ENCODE results near the gene RNF207. TPM values are rescaled to one million over a fixed set of nuclear protein-coding genes. Genes with fewer than 3 reads are reported as not detected.

Gene RNF207
- total and polyA plus RNA-seq, 4 donors, result 8.0 to 14.4 (median 12.3) TPM

GRCh38 chr1:6260433-6260934, 54.6 kb downstream of the RNF207 start:
- TF ChIP-seq CTCF (IDR thresholded peaks at IDR 0.05; ENCODE audit: control extremely low read depth, extremely low read depth), result no peak
- peaks cover 0 to 4% (median 0%) of the 10 kb centered on the region in 3 donors for H3K27me3 ChIP-seq (ENCODE audit: control insufficient read depth in 3 of 3, insufficient read depth in 3 of 3, low read length in 2 of 3)
- H3K4me3 ChIP-seq, result peak overlapping the region; percentile 45
- no peak for ATAC-seq (ENCODE audit: insufficient read depth, low FRiP score)
- H3K36me3 ChIP-seq (ENCODE audit: control insufficient read depth in 4 of 4, insufficient read depth in 4 of 4, low read length in 4 of 4), result no peaks in the 10 kb centered on the region
- H3K4me1 ChIP-seq (ENCODE audit: control insufficient read depth in 5 of 5, insufficient read depth in 5 of 5, low read length in 5 of 5), result peaks cover 0 to 49% (median 32%) of the 10 kb centered on the region in 5 donors
- WGBS, 2 donors, result 0% methylated on average over 30 to 61 of the region's 61 CpGs
- H3K9me3 ChIP-seq (ENCODE audit: control insufficient read depth in 4 of 4, insufficient read depth in 3 of 4, low read length in 3 of 4), result no peaks in the 10 kb centered on the region
- DNase-seq, result peak; percentile 55 to 71 (median 57)
- no peak overlapping the region for H3K9ac ChIP-seq (ENCODE audit: insufficient read depth in 1 of 2, low read length in 2 of 2)
- no peak overlapping the region for H3K27ac ChIP-seq (ENCODE audit: low read depth in 1 of 2, low read length in 1 of 2)

DNA sequence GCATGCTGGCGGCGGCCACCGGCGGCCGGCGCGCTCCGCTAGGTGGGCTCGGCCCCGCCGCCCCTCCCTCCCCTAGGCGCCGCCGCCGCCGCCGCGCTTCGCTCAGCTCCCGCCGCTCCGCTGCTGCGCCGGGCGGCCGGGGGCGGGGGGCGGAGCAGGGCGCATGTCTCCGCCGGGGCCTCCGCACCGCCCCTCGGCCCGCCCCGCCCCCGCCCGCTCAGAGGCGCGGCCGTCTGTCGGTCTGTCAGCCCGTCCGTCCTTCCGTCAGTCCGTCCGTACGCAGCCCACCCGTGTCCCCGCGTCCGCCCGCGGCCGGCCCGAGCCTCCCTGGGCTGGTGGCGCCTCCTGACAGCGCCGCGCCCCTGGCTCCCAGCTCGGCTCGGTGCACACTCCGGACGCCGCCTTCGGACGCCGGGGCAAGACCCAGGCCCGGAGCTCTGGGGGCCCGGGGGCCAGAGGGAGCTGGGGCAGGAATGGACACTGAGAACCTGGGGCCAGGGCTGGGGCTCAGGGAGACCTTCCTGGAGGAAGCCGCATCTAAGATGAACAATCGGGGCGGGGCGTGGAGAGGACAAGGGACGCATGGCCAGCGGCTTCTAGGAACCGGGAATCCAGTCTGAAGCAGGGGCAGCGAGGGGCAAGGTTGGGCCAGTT, 55.2 kb downstream of the RNF207 start, which contains the start of gene GPR153:
GPR153 (minus strand) TSS at position 138 of the 654 bp plus-strand sequence. CDS start 6,193 bp downstream, outside the sequence.
- WGBS, 2 donors, result 1 to 2% methylated on average over 52 to 78 of the region's 78 CpGs
- Histone ChIP-seq H3K4me3 (peak within 1 kb of the TSS; percentile 45), H3K9ac (ENCODE audit: insufficient read depth in 1 of 2, low read length in 2 of 2) (no peak within 1 kb of the TSS), H3K36me3 (ENCODE audit: control insufficient read depth in 4 of 4, insufficient read depth in 4 of 4, low read length in 4 of 4) (no peaks in the 10 kb centered on the region), H3K4me1 (ENCODE audit: control insufficient read depth in 5 of 5, insufficient read depth in 5 of 5, low read length in 5 of 5) (peaks cover 0 to 55% (median 36%) of the 10 kb centered on the region in 5 donors), H3K27ac (ENCODE audit: low read depth in 1 of 2, low read length in 1 of 2) (no peak within 1 kb of the TSS), H3K9me3 (ENCODE audit: control insufficient read depth in 4 of 4, insufficient read depth in 3 of 4, low read length in 3 of 4) (no peaks in the 10 kb centered on the region), H3K27me3 (ENCODE audit: control insufficient read depth in 3 of 3, insufficient read depth in 3 of 3, low read length in 2 of 3) (peaks cover 0 to 4% (median 0%) of the 10 kb centered on the region in 3 donors)
- peak; percentile 61 for ATAC-seq (ENCODE audit: insufficient read depth, low FRiP score)
- no peak for TF ChIP-seq CTCF (IDR thresholded peaks at IDR 0.05; ENCODE audit: control extremely low read depth, extremely low read depth)
- DNase-seq, result peak in 1 of 3 donors; percentile 49

DNA sequence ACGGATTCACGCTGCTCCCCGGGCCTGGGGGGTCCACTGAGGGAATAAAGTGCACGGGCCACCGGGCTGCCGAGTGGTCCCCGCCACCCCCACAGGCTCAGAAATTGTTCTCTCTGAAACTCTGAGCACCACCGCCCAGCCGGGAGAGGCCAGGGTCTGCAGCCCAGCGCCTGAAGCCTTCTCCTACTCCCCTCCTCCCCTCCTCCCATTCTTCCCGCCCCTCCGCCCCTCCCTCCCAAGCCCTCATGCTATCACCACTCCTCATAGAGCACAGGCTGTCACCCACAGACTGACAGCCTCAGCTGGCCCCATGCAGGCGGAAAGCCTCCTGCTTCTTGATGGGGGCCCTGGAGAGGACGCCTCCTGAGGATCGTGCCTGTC, 55.7 kb downstream of the RNF207 start:
- Histone ChIP-seq H3K4me3 (no peak overlapping the region), H3K4me1 (ENCODE audit: control insufficient read depth in 5 of 5, insufficient read depth in 5 of 5, low read length in 5 of 5) (peaks cover 0 to 60% (median 42%) of the 10 kb centered on the region in 5 donors), H3K9ac (ENCODE audit: insufficient read depth in 1 of 2, low read length in 2 of 2) (no peak overlapping the region), H3K27me3 (ENCODE audit: control insufficient read depth in 3 of 3, insufficient read depth in 3 of 3, low read length in 2 of 3) (peaks cover 0 to 4% (median 0%) of the 10 kb centered on the region in 3 donors), H3K27ac (ENCODE audit: low read depth in 1 of 2, low read length in 1 of 2) (no peak overlapping the region), H3K36me3 (ENCODE audit: control insufficient read depth in 4 of 4, insufficient read depth in 4 of 4, low read length in 4 of 4) (no peaks in the 10 kb centered on the region), H3K9me3 (ENCODE audit: control insufficient read depth in 4 of 4, insufficient read depth in 3 of 4, low read length in 3 of 4) (no peaks in the 10 kb centered on the region)
- 13 to 18% methylated on average over 12 to 15 of the region's 15 CpGs for WGBS, 2 donors
- TF ChIP-seq CTCF (IDR thresholded peaks at IDR 0.05; ENCODE audit: control extremely low read depth, extremely low read depth), result no peak
- ATAC-seq (ENCODE audit: insufficient read depth, low FRiP score) (no peak), DNase-seq (peak; percentile 60 to 69 (median 68))
